Stimulated activated memory B cell treated with anti-CD40 and anti-IgM and Interleukin-4, amounts not matched to agents 10 μg/mL and 1 μg/mL and 100 μg/mL, for 72 hours (primary cell): ENCODE data around the gene C1S.

Experiments used
- ATAC-seq: fragments of 150-1000 bp; cut with Tn5 transposase; 2 replicates; pipeline ENCODE4 v1.10.0; 2021
- H3K27ac Mint-ChIP-seq: one replicate; pipeline ENCODE4 v1.8.0; 2022; ENCODE audit warnings: mild to moderate bottlenecking, mixed read lengths
- H3K27me3 Mint-ChIP-seq: one replicate; pipeline ENCODE4 v1.8.0; 2022; ENCODE audit warnings: mixed read lengths
- H3K36me3 Mint-ChIP-seq: one replicate; pipeline ENCODE4 v1.8.0; 2022; ENCODE audit warnings: mixed read lengths
- H3K4me1 Mint-ChIP-seq: one replicate; pipeline ENCODE4 v1.8.0; 2022; ENCODE audit warnings: mixed read lengths
- H3K4me3 Mint-ChIP-seq: one replicate; pipeline ENCODE4 v1.8.0; 2022; ENCODE audit warnings: mild to moderate bottlenecking, moderate library complexity, mixed read lengths
- H3K9me3 Mint-ChIP-seq: one replicate; pipeline ENCODE4 v1.8.0; 2022; ENCODE audit warnings: mixed read lengths

The C1S gene

GRCh38 chr12:7061138-7061537 is 620 bp downstream of the C1S start:
- Mint-ChIP-seq H3K36me3 (no peaks in the 10 kb centered on the region), H3K27me3 (peaks cover 55% of the 10 kb centered on the region), H3K4me1 (no peaks in the 10 kb centered on the region), H3K27ac (no peak overlapping the region), H3K4me3 (no peak overlapping the region), H3K9me3 (no peaks in the 10 kb centered on the region)
- no peak for ATAC-seq

GRCh38 chr12:7061596-7061995 is 1.1 kb downstream of the C1S start:
- ATAC-seq, result no peak
- no peak overlapping the region for H3K4me3 Mint-ChIP-seq
- no peaks in the 10 kb centered on the region for H3K4me1 Mint-ChIP-seq
- H3K36me3 Mint-ChIP-seq, result no peaks in the 10 kb centered on the region
- H3K27me3 Mint-ChIP-seq, result peaks cover 50% of the 10 kb centered on the region
- no peaks in the 10 kb centered on the region for H3K9me3 Mint-ChIP-seq
- H3K27ac Mint-ChIP-seq, result no peak overlapping the region

GRCh38 chr12:7064516-7064915 is 4.0 kb downstream of the C1S start:
- H3K27ac Mint-ChIP-seq, result no peak overlapping the region
- H3K36me3 Mint-ChIP-seq, result no peaks in the 10 kb centered on the region
- H3K4me3 Mint-ChIP-seq, result no peak overlapping the region
- ATAC-seq, result no peak
- no peaks in the 10 kb centered on the region for H3K9me3 Mint-ChIP-seq
- peaks cover 43% of the 10 kb centered on the region for H3K27me3 Mint-ChIP-seq
- no peaks in the 10 kb centered on the region for H3K4me1 Mint-ChIP-seq

- Mint-ChIP-seq H3K36me3 (no peaks in the 10 kb centered on the region), H3K9me3 (no peaks in the 10 kb centered on the region), H3K27me3 (peaks cover 37% of the 10 kb centered on the region), H3K27ac (no peak overlapping the region), H3K4me3 (no peak overlapping the region), H3K4me1 (no peaks in the 10 kb centered on the region)
- ATAC-seq, result no peak
Measured at GRCh38 chr12:7065073-7065623, 4.6 kb downstream of the C1S start.

- Mint-ChIP-seq H3K27ac (no peak overlapping the region), H3K4me3 (no peak overlapping the region), H3K36me3 (no peaks in the 10 kb centered on the region), H3K9me3 (no peaks in the 10 kb centered on the region), H3K4me1 (no peaks in the 10 kb centered on the region), H3K27me3 (peaks cover 25% of the 10 kb centered on the region)
- ATAC-seq, result no peak
Measured at GRCh38 chr12:7066596-7066995, 6.1 kb downstream of the C1S start.

GRCh38 chr12:7067096-7067495 is 6.6 kb downstream of the C1S start:
- Mint-ChIP-seq H3K27ac (no peak overlapping the region), H3K9me3 (no peaks in the 10 kb centered on the region), H3K4me3 (no peak overlapping the region), H3K4me1 (no peaks in the 10 kb centered on the region), H3K36me3 (no peaks in the 10 kb centered on the region), H3K27me3 (peaks cover 28% of the 10 kb centered on the region)
- ATAC-seq, result no peak

- no peaks in the 10 kb centered on the region for H3K4me1 Mint-ChIP-seq
- no peaks in the 10 kb centered on the region for H3K9me3 Mint-ChIP-seq
- no peak overlapping the region for H3K27ac Mint-ChIP-seq
- H3K4me3 Mint-ChIP-seq, result no peak overlapping the region
- no peaks in the 10 kb centered on the region for H3K36me3 Mint-ChIP-seq
- ATAC-seq, result no peak
- H3K27me3 Mint-ChIP-seq, result peaks cover 39% of the 10 kb centered on the region
Measured at GRCh38 chr12:7068240-7068993, 7.9 kb downstream of the C1S start.

GRCh38 chr12:7068994-7069346 is 8.5 kb downstream of the C1S start:
- Mint-ChIP-seq H3K27me3 (peaks cover 44% of the 10 kb centered on the region), H3K4me3 (no peak overlapping the region), H3K9me3 (no peaks in the 10 kb centered on the region), H3K4me1 (no peaks in the 10 kb centered on the region), H3K36me3 (no peaks in the 10 kb centered on the region), H3K27ac (no peak overlapping the region)
- no peak for ATAC-seq

GRCh38 chr12:7069386-7069785 is 8.9 kb downstream of the C1S start:
- no peak overlapping the region for H3K4me3 Mint-ChIP-seq
- H3K4me1 Mint-ChIP-seq, result no peaks in the 10 kb centered on the region
- H3K36me3 Mint-ChIP-seq, result no peaks in the 10 kb centered on the region
- no peaks in the 10 kb centered on the region for H3K9me3 Mint-ChIP-seq
- no peak for ATAC-seq
- no peak overlapping the region for H3K27ac Mint-ChIP-seq
- peaks cover 46% of the 10 kb centered on the region for H3K27me3 Mint-ChIP-seq

- H3K4me3 Mint-ChIP-seq, result no peak overlapping the region
Measured at GRCh38 chr12:7072035-7072434, 11.5 kb downstream of the C1S start.

GRCh38 chr12:7072554-7072953 is 12.0 kb downstream of the C1S start:
- no peaks in the 10 kb centered on the region for H3K9me3 Mint-ChIP-seq
- H3K27ac Mint-ChIP-seq, result no peak overlapping the region
- no peaks in the 10 kb centered on the region for H3K36me3 Mint-ChIP-seq
- no peak for ATAC-seq
- peaks cover 10% of the 10 kb centered on the region for H3K4me1 Mint-ChIP-seq
- peaks cover 71% of the 10 kb centered on the region for H3K27me3 Mint-ChIP-seq
- H3K4me3 Mint-ChIP-seq, result no peak overlapping the region

More at GRCh38 chr12:7072035-7072434, 11.5 kb downstream of the C1S start:
- Mint-ChIP-seq H3K4me1 (peaks cover 10% of the 10 kb centered on the region), H3K27me3 (peaks cover 71% of the 10 kb centered on the region), H3K36me3 (no peaks in the 10 kb centered on the region), H3K9me3 (no peaks in the 10 kb centered on the region), H3K27ac (no peak overlapping the region)
- no peak for ATAC-seq

- H3K9me3 Mint-ChIP-seq, result no peaks in the 10 kb centered on the region
- H3K27me3 Mint-ChIP-seq, result peaks cover 58% of the 10 kb centered on the region
- H3K27ac Mint-ChIP-seq, result no peak overlapping the region
- no peak overlapping the region for H3K4me3 Mint-ChIP-seq
- no peaks in the 10 kb centered on the region for H3K36me3 Mint-ChIP-seq
- ATAC-seq, result no peak
- H3K4me1 Mint-ChIP-seq, result peaks cover 10% of the 10 kb centered on the region
Measured at GRCh38 chr12:7073946-7074345, 13.4 kb downstream of the C1S start.

- no peaks in the 10 kb centered on the region for H3K36me3 Mint-ChIP-seq
- no peak overlapping the region for H3K27ac Mint-ChIP-seq
- no peak for ATAC-seq
- H3K27me3 Mint-ChIP-seq, result peaks cover 58% of the 10 kb centered on the region
- no peak overlapping the region for H3K4me3 Mint-ChIP-seq
- peaks cover 10% of the 10 kb centered on the region for H3K4me1 Mint-ChIP-seq
- H3K9me3 Mint-ChIP-seq, result no peaks in the 10 kb centered on the region
Measured at GRCh38 chr12:7075518-7075917, 15.0 kb downstream of the C1S start.

- H3K4me1 Mint-ChIP-seq, result peaks cover 10% of the 10 kb centered on the region
- ATAC-seq, result no peak
- H3K9me3 Mint-ChIP-seq, result no peaks in the 10 kb centered on the region
- peaks cover 58% of the 10 kb centered on the region for H3K27me3 Mint-ChIP-seq
- no peak overlapping the region for H3K27ac Mint-ChIP-seq
- H3K4me3 Mint-ChIP-seq, result no peak overlapping the region
- H3K36me3 Mint-ChIP-seq, result no peaks in the 10 kb centered on the region
Measured at GRCh38 chr12:7075939-7076338, 15.4 kb downstream of the C1S start.

GRCh38 chr12:7076493-7076892 is 16.0 kb downstream of the C1S start:
- H3K27ac Mint-ChIP-seq, result no peak overlapping the region
- H3K9me3 Mint-ChIP-seq, result no peaks in the 10 kb centered on the region
- no peaks in the 10 kb centered on the region for H3K36me3 Mint-ChIP-seq
- peaks cover 10% of the 10 kb centered on the region for H3K4me1 Mint-ChIP-seq
- peaks cover 56% of the 10 kb centered on the region for H3K27me3 Mint-ChIP-seq
- ATAC-seq, result no peak
- no peak overlapping the region for H3K4me3 Mint-ChIP-seq

GRCh38 chr12:7078163-7078562 is 17.6 kb downstream of the C1S start:
- Mint-ChIP-seq H3K4me1 (peaks cover 10% of the 10 kb centered on the region), H3K36me3 (peaks cover 3% of the 10 kb centered on the region), H3K27me3 (peaks cover 41% of the 10 kb centered on the region)

More at GRCh38 chr12:7078163-7078562, 17.6 kb downstream of the C1S start:
- Mint-ChIP-seq H3K9me3 (peaks cover 3% of the 10 kb centered on the region), H3K4me3 (no peak overlapping the region), H3K27ac (no peak overlapping the region)
- no peak for ATAC-seq
